Spinal cord (tissue), 10 donors: ENCODE measurements around the gene TPM2. TPM values are rescaled to one million over a fixed set of nuclear protein-coding genes. Genes with fewer than 3 reads are reported as not detected.

Experiments
- DNase-seq, 6 donors: peaks; one replicate each; pipeline versions ENCODE4 v3.0.0 to v3.0.0-alpha.2; 2013 to 2015; ENCODE audit warnings: low spot score in 6 of 6, low read depth in 4 of 6
- H3K27ac ChIP-seq: one replicate; pipeline ENCODE4 v1.5.1; 2013; ENCODE audit warnings: low read depth, low read length, control low read depth
- H3K27me3 ChIP-seq: one replicate; pipeline ENCODE4 v1.6.1; 2013; ENCODE audit warnings: low read length; ENCODE audit not compliant: control insufficient read depth, insufficient read depth
- H3K36me3 ChIP-seq: one replicate; pipeline ENCODE4 v1.6.1; 2013; ENCODE audit warnings: low read length; ENCODE audit not compliant: control insufficient read depth, insufficient read depth
- H3K4me1 ChIP-seq: one replicate; pipeline ENCODE4 v1.6.1; 2013; ENCODE audit warnings: low read length; ENCODE audit not compliant: control insufficient read depth, insufficient read depth
- H3K4me3 ChIP-seq: one replicate; pipeline ENCODE4 v1.5.1; 2013; ENCODE audit warnings: low read depth, low read length, control low read depth
- H3K9me3 ChIP-seq: one replicate; pipeline ENCODE4 v1.6.1; 2013; ENCODE audit warnings: low read length; ENCODE audit not compliant: control insufficient read depth, insufficient read depth
- WGBS: methylation state at CpG from one replicate; pipeline ENCODE4 v1.1.5; 2013; ENCODE audit warnings: missing lambda C conversion rate; ENCODE audit not compliant: insufficient coverage; 5-methylcytosine and 5-hydroxymethylcytosine counted together
- polyA plus RNA-seq, 2 donors: library from polyadenylated mRNA; unstranded; fragments of 120-200 nt; gene quantifications; one replicate each; pipeline ENCODE4 v1.2.1, GENCODE V29; 2013; ENCODE audit not compliant: insufficient read length in 2 of 2
- total RNA-seq, 2 donors: library from RNA; depleted of rRNA in 1 of 2; stranded (reverse); fragments of 120-200 nt in 1 of 2; fragments of >200 nt in 1 of 2; gene quantifications; one replicate each; pipeline versions ENCODE4 v1.2.3 to v1.2.4, GENCODE V29; 2013 to 2014
- donor health status: healthy.

Gene TPM2
- total and polyA plus RNA-seq, 4 donors: 29.6 to 191 (median 96.9) TPM

- H3K4me3 ChIP-seq: peak overlapping the region; percentile 88
Measured at GRCh38 chr9:35688558-35689541, 875 bp downstream of the TPM2 start.

GRCh38 chr9:35687972-35688557, 1.7 kb downstream of the TPM2 start:
- Histone ChIP-seq H3K27me3 (no peaks in the 10 kb centered on the region), H3K27ac (no peak overlapping the region), H3K36me3 (peaks cover 13% of the 10 kb centered on the region), H3K9me3 (no peaks in the 10 kb centered on the region), H3K4me3 (no peak overlapping the region), H3K4me1 (peaks cover 34% of the 10 kb centered on the region)
- DNase-seq: no peak
- no CpG with 5 or more reads among the region's 2 CpGs for WGBS

More at GRCh38 chr9:35688558-35689541, 875 bp downstream of the TPM2 start:
- Histone ChIP-seq H3K27ac (peak overlapping the region; percentile 95), H3K9me3 (no peaks in the 10 kb centered on the region), H3K4me1 (peaks cover 34% of the 10 kb centered on the region), H3K27me3 (no peaks in the 10 kb centered on the region), H3K36me3 (peaks cover 13% of the 10 kb centered on the region)
- 60% methylated on average over 11 of the region's 12 CpGs for WGBS
- DNase-seq: no peak

GRCh38 chr9:35687306-35687705, 2.4 kb downstream of the TPM2 start:
- WGBS: no CpG with 5 or more reads among the region's 2 CpGs
- Histone ChIP-seq H3K27ac (no peak overlapping the region), H3K4me1 (peaks cover 34% of the 10 kb centered on the region), H3K36me3 (peaks cover 16% of the 10 kb centered on the region), H3K27me3 (no peaks in the 10 kb centered on the region), H3K4me3 (no peak overlapping the region), H3K9me3 (no peaks in the 10 kb centered on the region)
- no peak for DNase-seq

GRCh38 chr9:35686222-35687203, 3.2 kb downstream of the TPM2 start:
- no peaks in the 10 kb centered on the region for H3K9me3 ChIP-seq
- 75% methylated on average over 7 of the region's 11 CpGs for WGBS
- H3K4me3 ChIP-seq: no peak overlapping the region
- H3K36me3 ChIP-seq: peaks cover 18% of the 10 kb centered on the region
- peak overlapping the region; percentile 40 for H3K27ac ChIP-seq
- no peak for DNase-seq
- no peaks in the 10 kb centered on the region for H3K27me3 ChIP-seq
- peaks cover 33% of the 10 kb centered on the region for H3K4me1 ChIP-seq

GRCh38 chr9:35685506-35685905, 4.2 kb downstream of the TPM2 start:
- no peak overlapping the region for H3K4me3 ChIP-seq
- H3K4me1 ChIP-seq: peaks cover 27% of the 10 kb centered on the region
- H3K27ac ChIP-seq: no peak overlapping the region
- H3K27me3 ChIP-seq: no peaks in the 10 kb centered on the region
- 71% methylated on average over 10 of the region's 13 CpGs for WGBS
- H3K9me3 ChIP-seq: no peaks in the 10 kb centered on the region
- peak in 1 of 6 donors; percentile 44 for DNase-seq
- peaks cover 18% of the 10 kb centered on the region for H3K36me3 ChIP-seq

GRCh38 chr9:35684921-35685320, 4.8 kb downstream of the TPM2 start:
- H3K9me3 ChIP-seq: no peaks in the 10 kb centered on the region
- peaks cover 18% of the 10 kb centered on the region for H3K36me3 ChIP-seq
- no peak overlapping the region for H3K4me3 ChIP-seq
- H3K4me1 ChIP-seq: peaks cover 23% of the 10 kb centered on the region
- 94% methylated on average over 9 of the region's 10 CpGs for WGBS
- no peak overlapping the region for H3K27ac ChIP-seq
- no peak for DNase-seq
- H3K27me3 ChIP-seq: no peaks in the 10 kb centered on the region

- H3K27me3 ChIP-seq: no peaks in the 10 kb centered on the region
- DNase-seq: no peak
- no peak overlapping the region for H3K4me3 ChIP-seq
- peaks cover 12% of the 10 kb centered on the region for H3K4me1 ChIP-seq
- no peak overlapping the region for H3K27ac ChIP-seq
- H3K36me3 ChIP-seq: peaks cover 18% of the 10 kb centered on the region
- 57% methylated on average over 1 of the region's 2 CpGs for WGBS
- H3K9me3 ChIP-seq: no peaks in the 10 kb centered on the region
Measured at GRCh38 chr9:35683323-35683722, 6.4 kb downstream of the TPM2 start.

- no peak for DNase-seq
- H3K36me3 ChIP-seq: peaks cover 18% of the 10 kb centered on the region
- H3K4me3 ChIP-seq: no peak overlapping the region
- H3K27ac ChIP-seq: no peak overlapping the region
- peaks cover 12% of the 10 kb centered on the region for H3K4me1 ChIP-seq
- WGBS: 87% methylated on average over 10 of the region's 10 CpGs
- no peaks in the 10 kb centered on the region for H3K9me3 ChIP-seq
- H3K27me3 ChIP-seq: no peaks in the 10 kb centered on the region
Measured at GRCh38 chr9:35682520-35683315, 7.0 kb downstream of the TPM2 start.
